Esophagus muscularis mucosa (tissue), 4 donors: ENCODE results near the gene KIAA2012. TPM values are rescaled to one million over a fixed set of nuclear protein-coding genes. Genes with fewer than 3 reads are reported as not detected.

ENCODE experiments used
- DNase-seq: peaks from one replicate; pipeline ENCODE4 v3.0.0-alpha.2; 2017; ENCODE audit errors: extremely low spot score
- H3K27ac ChIP-seq, 4 donors: fragments of 200-600 bp; sonication (generic); replicated peaks in 1 of 4; 1 replicate in 3 of 4; 2 replicates in 1 of 4; pipeline ENCODE4 v1.5.1; 2016 to 2019; ENCODE audit warnings: mild to moderate bottlenecking in 1 of 4
- H3K27me3 ChIP-seq, 4 donors: fragments of 200-600 bp; sonication (generic); one replicate each; pipeline versions ENCODE4 v1.5.1 to v1.6.0; 2016 to 2019
- H3K36me3 ChIP-seq, 4 donors: fragments of 200-600 bp; sonication (generic); one replicate each; pipeline ENCODE4 v1.5.1; 2016 to 2019
- H3K4me1 ChIP-seq, 4 donors: fragments of 200-600 bp; sonication (generic); one replicate each; pipeline ENCODE4 v1.5.1; 2016 to 2019
- H3K4me3 ChIP-seq, 4 donors: fragments of 200-600 bp; sonication (generic); 1 replicate in 2 of 4; 2 replicates in 2 of 4; pipeline ENCODE4 v1.5.1; 2016 to 2019; ENCODE audit warnings: mild to moderate bottlenecking in 4 of 4, moderate library complexity in 1 of 4
- H3K9me3 ChIP-seq, 4 donors: fragments of 200-600 bp; sonication (generic); 1 replicate in 3 of 4; 2 replicates in 1 of 4; pipeline ENCODE4 v1.5.1; 2016 to 2019
- EP300 ChIP-seq: sonication (generic); formaldehyde crosslinking; IDR thresholded peaks from one replicate; pipeline ENCODE4 v1.6.1; 2017; ENCODE audit warnings: antibody characterized with exemption
- POLR2A ChIP-seq: fragments of 450-650 bp; IDR thresholded peaks from one replicate; pipeline ENCODE4 v1.6.1; 2017; ENCODE audit warnings: antibody characterized with exemption, moderate library complexity, mild to moderate bottlenecking, low read depth
- POLR2AphosphoS5 ChIP-seq, 2 donors: sonication (generic); formaldehyde crosslinking; IDR thresholded peaks; one replicate each; pipeline ENCODE4 v1.6.1; 2017; ENCODE audit warnings: antibody characterized with exemption in 2 of 2
- WGBS: methylation state at CpG from one replicate; pipeline ENCODE4 v1.1.5; 2018; 5-methylcytosine and 5-hydroxymethylcytosine counted together
- intact Hi-C: fragments of 100-400 bp; cut with DNase I; formaldehyde crosslinking; loops from one replicate; pipeline ENCODE4 v1.15.1; 2023
- total RNA-seq, 4 donors: library from RNA; depleted of rRNA; stranded (reverse); fragments of >200 nt; gene quantifications; one replicate each; pipeline versions ENCODE4 v1.1.0 to v1.2.1, GENCODE V29; 2016
- TF ChIP-seq, protein P1 (sequence below), 3 experiments: fragments of 200-600 bp in 2 of 3; fragments of 450-650 bp in 1 of 3; sonication (generic) in 2 of 3; IDR thresholded peaks; one replicate each; pipeline ENCODE4 v1.5.1; 2017 to 2019; ENCODE audit warnings: antibody characterized with exemption in 3 of 3, mild to moderate bottlenecking in 2 of 3, moderate library complexity in 1 of 3

KIAA2012 gene
- total RNA-seq, 4 donors from 2014 or later, result 0.45 TPM; not detected in 3

DNA sequence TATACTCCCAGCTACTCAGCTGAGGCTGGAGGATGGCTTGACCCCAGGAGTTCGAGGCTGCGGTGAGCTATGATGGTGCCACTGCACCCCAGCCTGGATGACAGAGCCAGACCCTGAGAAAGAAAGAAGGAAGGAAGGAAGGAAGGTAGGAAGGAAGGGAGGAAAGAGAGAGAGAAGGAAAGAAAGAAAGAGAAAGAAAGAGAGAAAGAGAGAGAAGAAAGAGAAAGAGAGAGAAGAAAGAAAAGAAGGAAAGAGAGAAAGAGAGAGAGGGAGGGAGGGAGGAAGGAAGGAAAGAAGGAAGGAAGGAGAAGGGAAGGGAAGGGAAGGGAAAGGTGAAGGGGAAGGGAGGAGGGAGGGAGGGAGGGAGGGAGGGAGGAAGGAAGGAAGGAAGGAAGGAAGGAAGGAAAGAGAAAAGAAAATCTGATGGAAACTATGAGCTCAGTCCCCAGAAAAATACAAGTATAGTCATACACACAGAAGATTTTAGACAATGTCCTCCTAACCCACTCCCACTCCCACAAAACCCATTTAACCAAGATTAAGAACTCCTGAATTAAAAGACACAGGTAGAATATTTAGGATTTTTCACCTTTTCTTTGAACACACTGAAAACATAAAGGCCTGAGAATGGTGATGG is 23.8 kb upstream of the KIAA2012 start:
- Histone ChIP-seq H3K27me3 (no peaks in the 10 kb centered on the region), H3K9me3 (no peaks in the 10 kb centered on the region), H3K4me1 (peaks cover 5 to 19% (median 14%) of the 10 kb centered on the region in 4 donors), H3K4me3 (no peak overlapping the region), H3K36me3 (no peaks in the 10 kb centered on the region), H3K27ac (no peak overlapping the region)
- no peak for DNase-seq
- WGBS, result 98% methylated on average over 2 of the region's 2 CpGs
- no peak for TF ChIP-seq EP300
- TF ChIP-seq POLR2A, result no peak
- TF ChIP-seq, protein P1, sequence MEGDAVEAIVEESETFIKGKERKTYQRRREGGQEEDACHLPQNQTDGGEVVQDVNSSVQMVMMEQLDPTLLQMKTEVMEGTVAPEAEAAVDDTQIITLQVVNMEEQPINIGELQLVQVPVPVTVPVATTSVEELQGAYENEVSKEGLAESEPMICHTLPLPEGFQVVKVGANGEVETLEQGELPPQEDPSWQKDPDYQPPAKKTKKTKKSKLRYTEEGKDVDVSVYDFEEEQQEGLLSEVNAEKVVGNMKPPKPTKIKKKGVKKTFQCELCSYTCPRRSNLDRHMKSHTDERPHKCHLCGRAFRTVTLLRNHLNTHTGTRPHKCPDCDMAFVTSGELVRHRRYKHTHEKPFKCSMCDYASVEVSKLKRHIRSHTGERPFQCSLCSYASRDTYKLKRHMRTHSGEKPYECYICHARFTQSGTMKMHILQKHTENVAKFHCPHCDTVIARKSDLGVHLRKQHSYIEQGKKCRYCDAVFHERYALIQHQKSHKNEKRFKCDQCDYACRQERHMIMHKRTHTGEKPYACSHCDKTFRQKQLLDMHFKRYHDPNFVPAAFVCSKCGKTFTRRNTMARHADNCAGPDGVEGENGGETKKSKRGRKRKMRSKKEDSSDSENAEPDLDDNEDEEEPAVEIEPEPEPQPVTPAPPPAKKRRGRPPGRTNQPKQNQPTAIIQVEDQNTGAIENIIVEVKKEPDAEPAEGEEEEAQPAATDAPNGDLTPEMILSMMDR (IDR thresholded peaks at IDR 0.05), result no peak
- no peak for TF ChIP-seq POLR2AphosphoS5 (IDR thresholded peaks at IDR 0.05)
- intact Hi-C loops, result no loop called here

DNA sequence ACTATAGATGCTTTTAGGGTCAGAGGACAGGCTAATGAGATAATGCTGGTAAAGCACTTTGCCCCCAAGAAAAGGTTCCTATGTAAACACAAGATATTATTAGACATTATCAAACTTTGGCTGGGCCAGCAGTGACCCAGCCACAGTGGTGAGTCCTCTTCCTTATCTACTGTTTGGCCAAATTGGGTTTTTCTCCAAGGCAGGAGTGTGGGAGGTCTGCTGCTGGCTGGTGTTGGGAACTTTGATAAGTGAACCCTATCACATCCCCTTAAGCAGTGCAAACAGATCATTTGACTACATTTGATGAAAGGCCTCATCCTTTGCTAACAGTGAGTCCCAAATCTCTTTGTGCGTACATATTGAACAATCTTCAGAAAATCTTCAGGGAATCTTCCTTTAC is 23.2 kb upstream of the KIAA2012 start:
- H3K9me3 ChIP-seq, result no peaks in the 10 kb centered on the region
- TF ChIP-seq EP300 (no peak), POLR2A (no peak), POLR2AphosphoS5 (IDR thresholded peaks at IDR 0.05) (no peak)
- TF ChIP-seq, protein P1 (IDR thresholded peaks at IDR 0.05), result no peak
- H3K27me3 ChIP-seq, result no peaks in the 10 kb centered on the region
- peaks cover 5 to 19% (median 14%) of the 10 kb centered on the region in 4 donors for H3K4me1 ChIP-seq
- DNase-seq, result no peak
- no peak overlapping the region for H3K27ac ChIP-seq
- H3K4me3 ChIP-seq, result no peak overlapping the region
- no peaks in the 10 kb centered on the region for H3K36me3 ChIP-seq
- intact Hi-C loops, result loop anchor here (10.0 kb wide), 1 partner anchor 95 kb away; no protein-coding TSS in a partner anchor
- 100% methylated on average over 1 of the region's 1 CpG for WGBS

DNA sequence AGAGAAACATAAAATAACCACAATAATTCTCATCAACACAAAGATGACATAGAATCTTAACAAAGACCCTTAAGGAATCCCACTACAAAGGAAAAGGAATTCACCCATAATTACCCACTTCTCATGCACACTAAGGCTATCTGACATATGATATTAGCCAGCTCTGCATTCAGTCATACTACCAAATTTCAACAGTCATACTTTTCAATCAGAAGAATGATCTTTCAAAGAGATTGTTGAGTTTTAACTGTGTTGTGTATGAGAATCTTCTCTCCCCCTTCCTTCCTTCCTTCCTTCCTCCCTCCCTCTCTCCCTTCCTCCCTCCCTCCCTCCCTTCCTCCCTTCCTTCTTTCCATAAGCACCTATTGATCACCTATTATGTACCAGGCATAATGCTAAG is 22.4 kb upstream of the KIAA2012 start:
- TF ChIP-seq POLR2A, result no peak
- no peak for TF ChIP-seq POLR2AphosphoS5 (IDR thresholded peaks at IDR 0.05)
- TF ChIP-seq, protein P1 (IDR thresholded peaks at IDR 0.05), result no peak
- TF ChIP-seq EP300, result no peak
- H3K36me3 ChIP-seq, result no peaks in the 10 kb centered on the region
- no peak overlapping the region for H3K27ac ChIP-seq
- no peaks in the 10 kb centered on the region for H3K27me3 ChIP-seq
- no peaks in the 10 kb centered on the region for H3K9me3 ChIP-seq
- no peak for DNase-seq
- peaks cover 5 to 19% (median 14%) of the 10 kb centered on the region in 4 donors for H3K4me1 ChIP-seq
- H3K4me3 ChIP-seq, result no peak overlapping the region
- intact Hi-C loops, result loop anchor here (10.0 kb wide), 1 partner anchor 94 kb away; no protein-coding TSS in a partner anchor

DNA sequence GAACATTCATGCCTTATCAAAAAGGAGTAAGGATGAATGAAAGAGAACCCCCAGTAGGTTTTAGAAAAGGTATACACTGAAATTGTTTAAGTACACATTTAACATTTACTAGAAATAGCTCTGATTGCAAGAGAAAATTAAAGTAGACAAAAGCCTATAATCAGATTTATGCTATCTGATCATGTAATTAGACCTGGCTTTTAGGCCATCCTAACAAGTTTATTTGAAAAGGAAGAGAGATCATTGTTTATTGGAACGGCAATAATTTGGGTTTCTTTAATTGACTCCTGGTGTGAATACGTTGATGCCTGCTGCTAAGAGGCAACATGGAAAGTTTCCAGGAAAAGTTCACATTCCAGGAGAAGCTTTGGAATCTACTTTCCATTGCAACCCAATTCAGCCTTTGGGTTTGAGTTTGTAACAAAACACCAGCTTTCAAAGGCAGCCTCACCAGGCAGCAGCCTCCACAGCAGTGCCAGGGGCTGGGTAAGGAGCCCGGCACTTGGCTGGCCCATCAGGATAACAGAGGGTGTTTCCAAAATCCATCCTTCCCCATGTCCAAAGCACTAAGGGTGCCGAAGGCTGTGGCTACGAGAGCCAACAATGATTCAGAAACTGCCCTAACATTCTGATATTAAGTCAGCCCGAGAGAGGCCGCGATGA is 21.4 kb upstream of the KIAA2012 start:
- Histone ChIP-seq H3K27ac (peak overlapping the region; percentile 72 to 79 (median 76)), H3K4me3 (peak overlapping the region in 2 of 4 donors; percentile 17 to 22), H3K4me1 (peaks cover 5 to 23% (median 20%) of the 10 kb centered on the region in 4 donors), H3K36me3 (no peaks in the 10 kb centered on the region), H3K27me3 (no peaks in the 10 kb centered on the region), H3K9me3 (no peaks in the 10 kb centered on the region)
- peak in 1 of 2 donors; percentile 28 for TF ChIP-seq POLR2AphosphoS5 (IDR thresholded peaks at IDR 0.05)
- TF ChIP-seq EP300, result no peak
- 26% methylated on average over 8 of the region's 8 CpGs for WGBS
- intact Hi-C loops, result loop anchor here (10.0 kb wide), 1 partner anchor 93 kb away; no protein-coding TSS in a partner anchor
- DNase-seq, result no peak

DNA sequence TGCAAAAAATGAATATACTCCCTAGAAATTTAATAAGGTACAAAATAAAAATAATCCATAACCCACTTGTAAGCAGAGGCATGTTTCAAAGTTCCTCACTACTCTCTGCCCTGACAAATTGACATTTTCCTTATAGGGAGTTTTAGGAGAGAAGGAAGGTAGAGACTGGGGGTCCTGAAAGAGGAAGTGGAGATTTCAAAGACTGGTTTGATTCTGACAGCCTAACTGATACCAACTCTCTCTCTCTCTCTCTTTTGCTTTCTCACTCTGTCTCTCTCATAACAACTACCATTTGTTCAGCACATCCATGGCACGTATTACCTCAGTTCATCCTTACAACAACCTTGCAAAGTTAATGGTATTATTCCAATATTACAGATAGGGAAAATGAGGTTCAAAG is 20.8 kb upstream of the KIAA2012 start:
- 79% methylated on average over 1 of the region's 1 CpG for WGBS
- no peak for DNase-seq
- Histone ChIP-seq H3K27me3 (no peaks in the 10 kb centered on the region), H3K4me1 (peaks cover 5 to 27% (median 22%) of the 10 kb centered on the region in 4 donors), H3K4me3 (peak overlapping the region in 1 of 4 donors; percentile 17), H3K36me3 (no peaks in the 10 kb centered on the region), H3K9me3 (no peaks in the 10 kb centered on the region), H3K27ac (peak overlapping the region; percentile 72 to 79 (median 76))
- TF ChIP-seq, protein P1 (IDR thresholded peaks at IDR 0.05), result no peak
- no peak for TF ChIP-seq POLR2A
- TF ChIP-seq POLR2AphosphoS5 (IDR thresholded peaks at IDR 0.05), result no peak
- intact Hi-C loops, result loop anchor here (10.0 kb wide), 1 partner anchor 93 kb away; no protein-coding TSS in a partner anchor
